Measurements from ENCODE around the gene PAQR8. TPM values are rescaled to one million over a fixed set of nuclear protein-coding genes. Genes with fewer than 3 reads are reported as not detected.

Gene PAQR8
- total and polyA plus RNA-seq, 2 of the 13 experiments (the other 11 are each of a cell fraction or from before 2014, with no cell fraction given), result 37.7 to 50.7 TPM

- TF ChIP-seq ARID5B (CRISPR knock-in tag; IDR thresholded peaks at IDR 0.05) (peak; percentile 96), ZNF441 (CRISPR knock-in tag; IDR thresholded peaks at IDR 0.05; ENCODE audit: borderline replicate concordance) (no peak), JUND (CRISPR knock-in tag; IDR thresholded peaks at IDR 0.05) (no peak), TFDP2 (CRISPR knock-in tag; IDR thresholded peaks at IDR 0.05) (peak; percentile 67; the same call in 1 of the 2 replicates), BCL3 (CRISPR knock-in tag; IDR thresholded peaks at IDR 0.05) (no peak), HNRNPLL (IDR thresholded peaks at IDR 0.05; ENCODE audit: low read depth, low read length, poor library complexity, severe bottlenecking) (no peak), NR2F2 (IDR thresholded peaks at IDR 0.05; ENCODE audit: borderline replicate concordance, low read depth) (peak; percentile 51; the same call in 1 of the 2 replicates), ZGPAT (CRISPR knock-in tag; IDR thresholded peaks at IDR 0.05) (peak; percentile 60), CREM (IDR thresholded peaks at IDR 0.05) (peak; percentile 64; the same call in 1 of the 2 replicates), CREM (CRISPR knock-in tag; IDR thresholded peaks at IDR 0.05) (no peak), ZNF773 (CRISPR knock-in tag; IDR thresholded peaks at IDR 0.05; ENCODE audit: borderline replicate concordance) (no peak), MBD4 (IDR thresholded peaks at IDR 0.05; ENCODE audit: borderline replicate concordance, low read length) (no peak), HOMEZ (CRISPR knock-in tag; IDR thresholded peaks at IDR 0.05; ENCODE audit: low read depth) (peak; percentile 78; the same call in 1 of the 2 replicates), ZNF383 (CRISPR knock-in tag; IDR thresholded peaks at IDR 0.05; ENCODE audit: borderline replicate concordance) (no peak), KLF11 (CRISPR knock-in tag; IDR thresholded peaks at IDR 0.05) (no peak), GABPB1 (CRISPR knock-in tag; IDR thresholded peaks at IDR 0.05) (no peak), REL (CRISPR knock-in tag; conservative IDR thresholded peaks at IDR 0.05) (no peak), ZNF180 (CRISPR knock-in tag; IDR thresholded peaks at IDR 0.05; ENCODE audit: borderline replicate concordance, low read depth) (no peak), HDAC1 (CRISPR knock-in tag; IDR thresholded peaks at IDR 0.05) (peak; percentile 46; the same call in 1 of the 2 replicates)
Observed at GRCh38 chr6:52371656-52372191, 9.8 kb downstream of the PAQR8 start (continued).
